Measurements from ENCODE around the gene DSCAM. TPM values are rescaled to one million over a fixed set of nuclear protein-coding genes. Genes with fewer than 3 reads are reported as not detected.

The DSCAM gene
- total RNA-seq, 1 donor from 2014 or later, result not detected

DNA sequence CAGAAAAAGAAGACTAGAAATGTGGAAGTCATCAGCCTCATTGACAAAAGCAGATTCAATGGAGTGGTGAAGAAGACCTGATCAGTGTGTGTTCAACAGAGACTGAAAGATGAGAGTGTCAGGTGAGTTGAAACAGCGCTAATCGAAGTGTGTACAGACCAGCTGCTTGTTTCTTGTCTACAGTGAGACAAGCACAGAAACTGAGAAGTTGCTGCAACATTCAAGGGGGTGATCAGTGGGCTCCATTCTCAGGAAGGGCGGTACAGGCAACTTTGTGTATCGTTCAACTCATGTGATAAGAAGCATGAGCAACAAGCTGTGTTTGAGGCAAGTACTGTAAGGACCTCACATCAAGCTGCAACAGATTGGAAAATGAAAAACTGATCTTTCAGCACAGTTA, 19.4 kb downstream of the DSCAM start:
- TF ChIP-seq CTCF (IDR thresholded peaks at IDR 0.05) (no peak), POLR2A (IDR thresholded peaks at IDR 0.05) (no peak), POLR2AphosphoS5 (IDR thresholded peaks at IDR 0.05; ENCODE audit: insufficient read depth in 1 of 2, low read depth in 1 of 2) (no peak)
- H3K36me3 ChIP-seq, result no peaks in the 10 kb centered on the region
- H3K4me1 ChIP-seq, result no peaks in the 10 kb centered on the region
- H3K4me3 ChIP-seq, result no peak overlapping the region
- H3K9me3 ChIP-seq, result no peaks in the 10 kb centered on the region
- DNase-seq (ENCODE audit: extremely low spot score in 2 of 2), result peak in 1 of 2 donors; percentile 37
- no peaks in the 10 kb centered on the region for H3K27me3 ChIP-seq
- intact Hi-C loops (cut with DNase I), result no loop called here
- H3K27ac ChIP-seq, result no peak overlapping the region

DNA sequence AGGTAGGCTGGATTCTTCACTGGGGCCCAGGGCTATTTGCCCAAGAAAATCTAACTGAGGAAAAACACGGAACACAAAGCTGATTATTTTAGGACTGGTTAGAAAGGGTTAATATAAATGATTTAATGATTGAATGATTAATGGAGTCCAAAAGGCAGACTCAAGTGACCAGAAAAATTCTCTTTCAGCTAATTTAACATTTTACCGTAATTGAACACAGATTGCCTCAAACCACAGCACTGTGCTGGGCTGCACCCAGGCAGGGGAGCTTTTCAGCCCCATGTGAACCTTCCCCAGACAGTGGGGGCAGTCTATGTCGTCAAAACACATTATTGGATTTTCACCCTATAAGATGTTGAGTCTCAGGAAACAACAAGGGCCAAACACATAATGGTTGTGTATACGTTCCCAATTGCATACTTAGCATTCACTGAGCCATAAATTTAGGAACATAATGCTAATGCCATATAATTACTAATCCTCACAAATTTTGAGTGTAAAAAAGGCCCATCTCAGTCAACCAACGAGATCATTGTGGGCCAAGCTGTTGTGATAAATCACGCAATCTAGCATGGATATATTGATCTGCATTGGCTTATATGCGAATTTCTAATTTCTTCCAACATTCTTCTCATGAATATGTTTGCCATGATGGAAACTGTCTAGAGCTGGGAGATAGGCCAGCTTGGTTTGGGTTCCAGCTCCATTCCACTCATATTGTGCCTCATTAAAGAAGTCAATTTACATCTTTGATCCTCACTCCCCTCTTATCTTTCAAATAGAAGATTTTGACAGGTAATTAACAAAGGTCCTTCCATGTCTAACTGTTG, 27.7 kb downstream of the DSCAM start:
- TF ChIP-seq POLR2A (IDR thresholded peaks at IDR 0.05) (no peak), POLR2AphosphoS5 (IDR thresholded peaks at IDR 0.05; ENCODE audit: insufficient read depth in 1 of 2, low read depth in 1 of 2) (no peak), CTCF (IDR thresholded peaks at IDR 0.05) (no peak)
- intact Hi-C loops (cut with DNase I), result no loop called here
- no peaks in the 10 kb centered on the region for H3K36me3 ChIP-seq
- no peaks in the 10 kb centered on the region for H3K9me3 ChIP-seq
- H3K4me1 ChIP-seq, result no peaks in the 10 kb centered on the region
- no peak overlapping the region for H3K27ac ChIP-seq
- H3K4me3 ChIP-seq, result no peak overlapping the region
- DNase-seq (ENCODE audit: extremely low spot score in 2 of 2), result no peak
- H3K27me3 ChIP-seq, result no peaks in the 10 kb centered on the region

DNA sequence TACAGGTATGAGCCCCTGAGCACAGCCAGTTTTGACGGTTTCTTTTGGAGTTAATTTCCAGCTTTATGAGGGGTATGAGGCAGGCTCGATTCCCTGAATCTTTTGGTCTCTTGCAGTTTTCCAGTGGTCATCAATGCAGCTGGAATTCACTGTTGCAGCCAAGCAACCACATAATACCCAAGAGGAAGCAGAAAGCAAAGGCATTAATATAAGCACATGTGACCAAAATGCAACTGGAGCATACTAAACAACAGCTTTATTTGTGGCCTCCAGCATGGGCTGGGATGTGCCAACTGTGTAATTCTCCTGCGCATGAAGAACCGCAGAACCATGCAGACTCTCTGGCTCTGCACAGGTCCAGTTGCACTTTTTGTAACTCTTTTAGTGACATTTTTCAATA, 33.0 kb downstream of the DSCAM start:
- Histone ChIP-seq H3K27me3 (no peaks in the 10 kb centered on the region), H3K4me3 (no peak overlapping the region), H3K36me3 (no peaks in the 10 kb centered on the region), H3K27ac (no peak overlapping the region), H3K9me3 (no peaks in the 10 kb centered on the region), H3K4me1 (no peaks in the 10 kb centered on the region)
- DNase-seq (ENCODE audit: extremely low spot score in 2 of 2), result no peak
- TF ChIP-seq POLR2A (IDR thresholded peaks at IDR 0.05) (no peak), POLR2AphosphoS5 (IDR thresholded peaks at IDR 0.05; ENCODE audit: insufficient read depth in 1 of 2, low read depth in 1 of 2) (no peak), CTCF (IDR thresholded peaks at IDR 0.05) (no peak)
- intact Hi-C loops (cut with DNase I), result no loop called here

GRCh38 chr21:40809673-40810197, 37.2 kb downstream of the DSCAM start:
- Histone ChIP-seq H3K4me1 (no peaks in the 10 kb centered on the region), H3K4me3 (no peak overlapping the region), H3K9me3 (no peaks in the 10 kb centered on the region), H3K27me3 (no peaks in the 10 kb centered on the region), H3K27ac (no peak overlapping the region), H3K36me3 (no peaks in the 10 kb centered on the region)
- TF ChIP-seq POLR2A (IDR thresholded peaks at IDR 0.05) (no peak), CTCF (IDR thresholded peaks at IDR 0.05) (no peak), POLR2AphosphoS5 (IDR thresholded peaks at IDR 0.05; ENCODE audit: insufficient read depth in 1 of 2, low read depth in 1 of 2) (no peak)
- DNase-seq (ENCODE audit: extremely low spot score in 2 of 2), result no peak
- intact Hi-C loops (cut with DNase I), result loop anchor here (10.0 kb wide), 1 partner anchor 165 kb away; no protein-coding TSS in a partner anchor

DNA sequence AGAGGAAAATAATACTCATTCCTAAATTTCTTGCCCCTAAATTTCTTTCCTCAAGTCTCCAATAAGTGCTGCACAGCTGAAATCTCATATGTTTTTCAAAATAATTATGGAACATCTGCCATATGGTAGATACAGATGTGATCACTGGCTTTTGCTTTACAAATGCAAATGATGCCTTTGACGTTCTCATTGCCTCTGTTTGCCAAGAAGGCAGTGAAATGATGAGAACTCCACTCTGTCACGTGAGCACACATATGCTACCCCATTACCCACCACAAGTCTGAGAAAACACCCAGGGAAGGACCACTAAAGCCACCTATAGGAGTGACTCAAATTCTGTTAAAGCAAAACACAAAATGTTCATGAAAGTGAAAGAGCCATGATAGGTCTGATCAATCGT, 43.9 kb downstream of the DSCAM start:
- no peak overlapping the region for H3K4me3 ChIP-seq
- H3K27me3 ChIP-seq, result no peaks in the 10 kb centered on the region
- peaks cover 8% of the 10 kb centered on the region for H3K9me3 ChIP-seq
- no peaks in the 10 kb centered on the region for H3K4me1 ChIP-seq
- intact Hi-C loops (cut with DNase I), result loop anchor here (10.0 kb wide), 1 partner anchor 172 kb away; no protein-coding TSS in a partner anchor
- no peaks in the 10 kb centered on the region for H3K36me3 ChIP-seq
- no peak for DNase-seq (ENCODE audit: extremely low spot score in 2 of 2)
- no peak overlapping the region for H3K27ac ChIP-seq
- TF ChIP-seq POLR2AphosphoS5 (IDR thresholded peaks at IDR 0.05; ENCODE audit: insufficient read depth in 1 of 2, low read depth in 1 of 2) (no peak), POLR2A (IDR thresholded peaks at IDR 0.05) (no peak), CTCF (IDR thresholded peaks at IDR 0.05) (no peak)

All from vagina (tissue), 2 donors.